Suprapubic skin (tissue), 4 donors: Measurements from ENCODE around the gene ZCCHC4.

Source experiments
- EP300 ChIP-seq: sonication (generic); formaldehyde crosslinking; IDR thresholded peaks from one replicate; pipeline ENCODE4 v1.6.1; 2017; ENCODE audit warnings: antibody characterized with exemption
- POLR2A ChIP-seq, 2 donors: fragments of 450-650 bp; IDR thresholded peaks; one replicate each; pipeline ENCODE4 v1.6.1; 2017; ENCODE audit warnings: antibody characterized with exemption in 2 of 2, mild to moderate bottlenecking in 2 of 2, moderate library complexity in 2 of 2
- POLR2AphosphoS5 ChIP-seq, 3 donors: sonication (generic); formaldehyde crosslinking; IDR thresholded peaks; one replicate each; pipeline ENCODE4 v1.6.1; 2017; ENCODE audit warnings: antibody characterized with exemption in 3 of 3
- TF ChIP-seq, protein P1 (sequence below), 2 donors: fragments of 200-600 bp in 1 of 2; fragments of 450-650 bp in 1 of 2; sonication (generic) in 1 of 2; IDR thresholded peaks; one replicate each; pipeline ENCODE4 v1.5.1; 2016 to 2019; ENCODE audit warnings: antibody characterized with exemption in 2 of 2, mild to moderate bottlenecking in 1 of 2, moderate library complexity in 1 of 2

- TF ChIP-seq, protein P1, sequence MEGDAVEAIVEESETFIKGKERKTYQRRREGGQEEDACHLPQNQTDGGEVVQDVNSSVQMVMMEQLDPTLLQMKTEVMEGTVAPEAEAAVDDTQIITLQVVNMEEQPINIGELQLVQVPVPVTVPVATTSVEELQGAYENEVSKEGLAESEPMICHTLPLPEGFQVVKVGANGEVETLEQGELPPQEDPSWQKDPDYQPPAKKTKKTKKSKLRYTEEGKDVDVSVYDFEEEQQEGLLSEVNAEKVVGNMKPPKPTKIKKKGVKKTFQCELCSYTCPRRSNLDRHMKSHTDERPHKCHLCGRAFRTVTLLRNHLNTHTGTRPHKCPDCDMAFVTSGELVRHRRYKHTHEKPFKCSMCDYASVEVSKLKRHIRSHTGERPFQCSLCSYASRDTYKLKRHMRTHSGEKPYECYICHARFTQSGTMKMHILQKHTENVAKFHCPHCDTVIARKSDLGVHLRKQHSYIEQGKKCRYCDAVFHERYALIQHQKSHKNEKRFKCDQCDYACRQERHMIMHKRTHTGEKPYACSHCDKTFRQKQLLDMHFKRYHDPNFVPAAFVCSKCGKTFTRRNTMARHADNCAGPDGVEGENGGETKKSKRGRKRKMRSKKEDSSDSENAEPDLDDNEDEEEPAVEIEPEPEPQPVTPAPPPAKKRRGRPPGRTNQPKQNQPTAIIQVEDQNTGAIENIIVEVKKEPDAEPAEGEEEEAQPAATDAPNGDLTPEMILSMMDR (IDR thresholded peaks at IDR 0.05), result no peak
- TF ChIP-seq POLR2A (IDR thresholded peaks at IDR 0.05), result no peak
- TF ChIP-seq EP300, result no peak
- no peak for TF ChIP-seq POLR2AphosphoS5 (IDR thresholded peaks at IDR 0.05)
Observed at GRCh38 chr4:25302626-25303025, 9.9 kb upstream of the ZCCHC4 start.
